BE2C (cell line): ENCODE data around the gene PPIH.

Source experiments
- DNase-seq: peaks from one replicate; pipeline ENCODE4 v3.0.0-alpha.2; 2020
- H3K27me3 ChIP-seq: fragments of 250-450 bp; sonication (Bioruptor Pico); 2 replicates; pipeline ENCODE4 v1.5.1; 2020; ENCODE audit warnings: mild to moderate bottlenecking
- H3K36me3 ChIP-seq: fragments of 250-450 bp; sonication (Bioruptor Pico); 2 replicates; pipeline ENCODE4 v1.5.1; 2020; ENCODE audit warnings: mild to moderate bottlenecking
- H3K4me1 ChIP-seq: fragments of 250-450 bp; sonication (Bioruptor Pico); 2 replicates; pipeline ENCODE4 v1.5.1; 2020
- H3K4me3 ChIP-seq: 2 replicates; pipeline ENCODE4 v1.5.1; 2011; ENCODE audit warnings: low read depth, low read length
- H3K9me3 ChIP-seq: fragments of 250-450 bp; sonication (Bioruptor Pico); 2 replicates; pipeline ENCODE4 v1.5.1; 2020
- CTCF ChIP-seq: IDR thresholded peaks from 2 replicates; pipeline ENCODE4 v1.5.1; 2012; ENCODE audit warnings: mild to moderate bottlenecking, low read depth, low read length

PPIH gene

GRCh38 chr1:42646056-42646455, 12.2 kb upstream of the PPIH start:
- H3K4me3 ChIP-seq: no peak overlapping the region
- H3K4me1 ChIP-seq: no peaks in the 10 kb centered on the region
- no peak for DNase-seq
- no peak for TF ChIP-seq CTCF
- no peaks in the 10 kb centered on the region for H3K36me3 ChIP-seq
- H3K27me3 ChIP-seq: no peaks in the 10 kb centered on the region; the same call in 1 of the 2 replicates
- H3K9me3 ChIP-seq: no peaks in the 10 kb centered on the region

GRCh38 chr1:42657201-42657600, 1.0 kb upstream of the PPIH start:
- no peaks in the 10 kb centered on the region for H3K4me1 ChIP-seq
- TF ChIP-seq CTCF: no peak
- peaks cover 6% of the 10 kb centered on the region; the same call in 1 of the 2 replicates for H3K36me3 ChIP-seq
- no peak for DNase-seq
- no peaks in the 10 kb centered on the region for H3K9me3 ChIP-seq
- no peaks in the 10 kb centered on the region for H3K27me3 ChIP-seq
- H3K4me3 ChIP-seq: no peak overlapping the region

- Histone ChIP-seq H3K4me3 (peak overlapping the region; percentile 87), H3K4me1 (no peaks in the 10 kb centered on the region), H3K27me3 (no peaks in the 10 kb centered on the region), H3K9me3 (no peaks in the 10 kb centered on the region), H3K36me3 (peaks cover 6% of the 10 kb centered on the region; the same call in 1 of the 2 replicates)
- TF ChIP-seq CTCF: no peak
- no peak for DNase-seq
These were observed 684 bp downstream of the PPIH start for GRCh38 chr1:42658877-42659337.

- no peak for DNase-seq
- no peak overlapping the region for H3K4me3 ChIP-seq
- no peaks in the 10 kb centered on the region for H3K9me3 ChIP-seq
- H3K36me3 ChIP-seq: peaks cover 13% of the 10 kb centered on the region
- H3K27me3 ChIP-seq: no peaks in the 10 kb centered on the region
- no peak for TF ChIP-seq CTCF
- H3K4me1 ChIP-seq: no peaks in the 10 kb centered on the region
These were observed 2.8 kb downstream of the PPIH start for GRCh38 chr1:42660907-42661500.

DNA sequence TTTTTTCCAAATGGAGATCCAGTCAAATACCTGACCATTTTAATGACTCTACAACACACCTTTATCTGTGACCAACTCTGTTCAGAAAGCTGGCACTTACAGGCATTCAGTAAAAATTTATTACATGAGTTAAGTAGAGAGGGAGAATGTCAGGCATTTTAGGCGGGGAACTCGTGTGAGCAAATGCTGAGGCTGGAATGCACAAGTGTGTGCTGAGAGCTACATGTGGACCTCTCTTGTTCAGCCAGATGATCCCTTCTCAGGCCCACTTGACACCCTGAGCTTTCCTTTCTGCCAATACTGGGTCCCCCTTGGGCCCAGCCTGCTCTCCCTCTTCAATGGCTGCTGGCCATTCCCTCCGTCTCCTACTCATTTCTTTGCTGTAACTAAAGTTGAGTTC, 11.7 kb downstream of the PPIH start:
- no peaks in the 10 kb centered on the region for H3K9me3 ChIP-seq
- H3K36me3 ChIP-seq: peaks cover 1% of the 10 kb centered on the region; the same call in 1 of the 2 replicates
- no peak overlapping the region for H3K4me3 ChIP-seq
- TF ChIP-seq CTCF: no peak
- no peaks in the 10 kb centered on the region for H3K4me1 ChIP-seq
- no peak for DNase-seq
- H3K27me3 ChIP-seq: no peaks in the 10 kb centered on the region

DNA sequence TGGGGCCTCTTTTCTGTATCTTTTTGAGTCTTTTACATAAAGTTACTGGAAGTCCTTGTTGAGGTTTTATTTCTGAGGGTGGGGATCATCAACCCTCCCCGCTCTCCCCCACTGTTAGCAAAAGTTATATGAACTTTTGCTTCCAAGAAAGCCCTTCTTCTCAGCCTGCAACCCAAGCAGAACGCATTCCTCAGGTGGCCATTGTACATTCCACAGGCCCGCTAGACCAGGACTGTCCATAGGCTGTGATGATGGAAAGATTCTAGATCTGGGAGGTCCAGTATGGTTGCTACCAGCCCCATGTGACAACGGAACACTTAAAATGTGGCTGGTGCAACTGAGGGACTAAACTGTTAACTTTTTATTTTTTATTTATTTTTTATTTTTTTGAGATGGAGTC, 12.2 kb downstream of the PPIH start:
- Histone ChIP-seq H3K4me1 (no peaks in the 10 kb centered on the region), H3K4me3 (no peak overlapping the region), H3K9me3 (no peaks in the 10 kb centered on the region), H3K27me3 (no peaks in the 10 kb centered on the region), H3K36me3 (no peaks in the 10 kb centered on the region; the same call in 1 of the 2 replicates)
- no peak for DNase-seq
- TF ChIP-seq CTCF: no peak
